ENCODE data around the gene SYNE1.

Gene SYNE1

DNA sequence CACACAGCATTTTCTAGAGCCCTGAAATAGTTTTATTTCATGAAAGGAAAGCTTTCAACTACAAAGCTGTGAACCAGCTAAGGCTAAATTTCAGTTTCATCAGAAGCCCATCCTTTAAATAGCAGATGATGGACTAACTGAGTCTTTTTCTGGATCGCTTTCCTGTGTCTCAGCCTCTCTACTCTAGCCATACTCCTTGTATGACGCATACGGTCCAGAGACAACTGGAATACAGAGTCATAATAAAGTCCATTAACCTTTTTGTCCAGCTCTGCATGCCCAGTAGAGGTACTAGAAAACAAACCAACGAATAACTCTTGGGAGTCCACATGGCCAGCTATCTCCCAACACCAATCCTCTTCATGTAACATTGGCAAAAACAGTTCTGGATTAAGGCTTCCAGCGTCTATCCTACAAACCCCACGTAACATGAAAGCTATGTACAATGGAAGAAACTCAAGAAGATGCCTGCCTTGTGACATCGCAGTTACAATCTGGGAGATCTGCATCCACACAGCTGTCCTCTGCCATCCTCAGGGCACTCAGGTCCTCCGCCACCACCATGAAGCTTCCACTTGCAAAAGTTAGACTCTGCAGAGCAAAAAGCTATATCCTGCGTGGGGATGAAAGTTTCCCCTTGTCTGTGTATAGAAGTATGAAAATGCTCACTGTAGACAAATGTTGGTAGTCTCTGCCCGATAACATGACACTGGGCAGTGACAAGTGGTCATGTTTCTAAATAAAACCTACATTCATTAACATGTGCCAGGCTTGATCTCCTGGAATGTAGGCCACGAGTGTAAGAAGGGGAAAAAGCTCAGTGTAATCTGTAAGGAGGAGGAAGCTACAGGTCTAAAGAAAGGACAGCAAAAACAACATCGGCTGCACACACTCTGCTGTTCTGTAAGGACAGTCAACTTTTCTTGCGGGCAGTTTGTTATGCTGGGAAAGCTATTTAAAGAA, 469.2 kb downstream of the SYNE1 start:
- H3K4me3 ChIP-seq (ENCODE audit: low read depth, low read length), result no peak overlapping the region
- TF ChIP-seq, protein P1, sequence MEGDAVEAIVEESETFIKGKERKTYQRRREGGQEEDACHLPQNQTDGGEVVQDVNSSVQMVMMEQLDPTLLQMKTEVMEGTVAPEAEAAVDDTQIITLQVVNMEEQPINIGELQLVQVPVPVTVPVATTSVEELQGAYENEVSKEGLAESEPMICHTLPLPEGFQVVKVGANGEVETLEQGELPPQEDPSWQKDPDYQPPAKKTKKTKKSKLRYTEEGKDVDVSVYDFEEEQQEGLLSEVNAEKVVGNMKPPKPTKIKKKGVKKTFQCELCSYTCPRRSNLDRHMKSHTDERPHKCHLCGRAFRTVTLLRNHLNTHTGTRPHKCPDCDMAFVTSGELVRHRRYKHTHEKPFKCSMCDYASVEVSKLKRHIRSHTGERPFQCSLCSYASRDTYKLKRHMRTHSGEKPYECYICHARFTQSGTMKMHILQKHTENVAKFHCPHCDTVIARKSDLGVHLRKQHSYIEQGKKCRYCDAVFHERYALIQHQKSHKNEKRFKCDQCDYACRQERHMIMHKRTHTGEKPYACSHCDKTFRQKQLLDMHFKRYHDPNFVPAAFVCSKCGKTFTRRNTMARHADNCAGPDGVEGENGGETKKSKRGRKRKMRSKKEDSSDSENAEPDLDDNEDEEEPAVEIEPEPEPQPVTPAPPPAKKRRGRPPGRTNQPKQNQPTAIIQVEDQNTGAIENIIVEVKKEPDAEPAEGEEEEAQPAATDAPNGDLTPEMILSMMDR (IDR thresholded peaks at IDR 0.05; ENCODE audit: low read depth, low read length, missing control alignments), result no peak
- DNase-seq (ENCODE audit: low read depth), result no peak
- in situ Hi-C loops (cut with HindIII; ENCODE audit: low sequenced_read_pairs), result no loop called here

DNA sequence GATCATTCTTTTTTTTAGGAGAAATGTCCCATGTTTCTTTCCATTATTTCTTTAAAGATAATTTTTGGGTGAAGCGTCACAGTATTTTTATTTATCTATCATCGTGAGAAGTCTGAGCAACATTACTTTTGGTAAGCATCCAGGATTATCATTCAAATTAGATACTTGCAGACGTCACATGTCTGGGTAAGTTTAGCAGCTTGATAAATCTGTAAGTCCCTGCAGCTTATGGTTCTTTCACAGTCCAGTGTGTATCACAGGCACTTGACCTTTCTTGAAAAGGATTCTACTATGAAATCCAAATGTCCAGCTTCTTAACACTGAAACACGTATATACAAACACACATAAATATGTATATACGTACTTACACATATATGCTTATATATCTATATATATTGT, 470.3 kb downstream of the SYNE1 start:
- in situ Hi-C loops (cut with HindIII; ENCODE audit: low sequenced_read_pairs), result no loop called here
- H3K4me3 ChIP-seq (ENCODE audit: low read depth, low read length), result no peak overlapping the region
- no peak for DNase-seq (ENCODE audit: low read depth)
- TF ChIP-seq, protein P1 (IDR thresholded peaks at IDR 0.05; ENCODE audit: low read depth, low read length, missing control alignments), result no peak

DNA sequence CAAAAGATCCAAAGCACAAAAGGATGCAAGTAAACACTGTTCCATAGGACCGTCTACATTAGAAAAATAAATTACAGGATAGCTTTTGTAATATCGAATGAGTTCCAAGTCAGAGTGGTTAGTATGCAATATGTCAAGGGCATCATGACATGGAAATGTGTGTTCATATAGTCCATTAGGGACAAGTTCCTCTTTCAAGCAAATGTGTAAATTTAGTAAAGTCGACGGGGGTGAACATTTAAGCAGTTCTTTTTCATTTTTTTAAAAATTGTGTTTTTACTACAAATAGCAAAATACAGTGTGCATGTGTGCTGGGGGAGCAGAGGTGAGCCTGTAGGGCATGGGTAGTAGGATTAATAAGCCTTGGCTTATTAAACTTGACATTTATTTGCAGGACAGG, 470.7 kb downstream of the SYNE1 start:
- TF ChIP-seq, protein P1 (IDR thresholded peaks at IDR 0.05; ENCODE audit: low read depth, low read length, missing control alignments), result no peak
- no peak overlapping the region for H3K4me3 ChIP-seq (ENCODE audit: low read depth, low read length)
- in situ Hi-C loops (cut with HindIII; ENCODE audit: low sequenced_read_pairs), result no loop called here
- no peak for DNase-seq (ENCODE audit: low read depth)

DNA sequence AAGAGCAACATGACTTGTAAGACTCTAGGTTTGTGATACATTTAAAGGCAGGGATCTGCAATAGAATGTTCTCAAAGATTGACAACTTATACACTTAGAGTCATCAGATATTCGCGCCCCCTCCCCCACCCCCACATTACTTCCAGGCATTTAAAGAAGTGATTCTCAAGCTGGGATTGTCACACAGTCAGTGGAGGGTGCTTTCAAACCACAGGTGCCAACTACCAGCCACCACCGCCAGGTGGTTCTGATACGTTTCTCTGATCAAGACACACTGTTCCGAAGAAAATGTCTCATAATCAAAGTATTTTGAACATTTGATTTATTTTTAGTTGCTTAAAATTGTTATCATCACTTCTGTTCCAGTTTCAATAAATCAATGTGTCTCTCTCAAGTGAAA, 472.2 kb downstream of the SYNE1 start:
- H3K4me3 ChIP-seq (ENCODE audit: low read depth, low read length), result no peak overlapping the region
- in situ Hi-C loops (cut with HindIII; ENCODE audit: low sequenced_read_pairs), result no loop called here
- DNase-seq (ENCODE audit: low read depth), result no peak
- TF ChIP-seq, protein P1 (IDR thresholded peaks at IDR 0.05; ENCODE audit: low read depth, low read length, missing control alignments), result no peak

DNA sequence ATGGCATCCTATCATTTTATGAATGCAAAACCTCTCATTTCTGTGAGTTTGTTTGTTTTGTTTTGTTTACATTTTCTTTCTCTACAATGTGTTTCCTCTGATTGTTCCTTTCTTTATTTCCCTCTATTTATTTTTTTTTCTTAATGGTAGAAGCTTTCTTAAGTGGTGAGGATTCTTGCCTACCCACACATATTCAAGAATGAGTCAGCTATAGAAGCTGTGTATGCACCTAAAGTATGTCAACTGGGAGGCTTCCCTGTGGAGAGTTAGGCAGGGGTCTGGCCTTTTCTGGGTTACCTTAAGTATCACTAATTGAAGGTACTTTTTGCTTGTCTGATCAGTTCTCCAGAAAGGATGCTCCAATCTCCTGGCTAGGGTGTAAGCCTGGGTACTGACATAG, 475.7 kb downstream of the SYNE1 start:
- in situ Hi-C loops (cut with HindIII; ENCODE audit: low sequenced_read_pairs), result no loop called here
- TF ChIP-seq, protein P1 (IDR thresholded peaks at IDR 0.05; ENCODE audit: low read depth, low read length, missing control alignments), result no peak
- no peak overlapping the region for H3K4me3 ChIP-seq (ENCODE audit: low read depth, low read length)
- DNase-seq (ENCODE audit: low read depth), result peak; percentile 57

- in situ Hi-C loops (cut with HindIII; ENCODE audit: low sequenced_read_pairs), result no loop called here
- TF ChIP-seq, protein P1 (IDR thresholded peaks at IDR 0.05; ENCODE audit: low read depth, low read length, missing control alignments), result no peak
- H3K4me3 ChIP-seq (ENCODE audit: low read depth, low read length), result no peak overlapping the region
- DNase-seq (ENCODE audit: low read depth), result no peak
These were observed 476.8 kb downstream of the SYNE1 start for GRCh38 chr6:152160346-152160745.
